Calu3 (cell line): Measurements from ENCODE around the gene ZSCAN20. TPM values are rescaled to one million over a fixed set of nuclear protein-coding genes. Genes with fewer than 3 reads are reported as not detected.

Experiments
- BruUV-seq: library from RNA; stranded (reverse); fragments of 400-500 nt; replicated peaks from 2 replicates; lab custom pipeline; 2021; lab: Mats Ljungman, UMichigan
- CTCF ChIA-PET: fragments of 300-600 bp; sonication (Branson Sonifier 250); formaldehyde crosslinking; loops from one replicate; lab custom pipeline; 2022; ENCODE audit warnings: antibody characterized with exemption; lab: Charles Lee
- DNase-seq: peaks from one replicate; pipeline ENCODE4 v3.0.0; 2022
- H3K27ac Mint-ChIP-seq: one replicate; pipeline ENCODE4 v1.8.0; 2022; ENCODE audit warnings: mixed read lengths; ENCODE audit not compliant: unreplicated experiment
- H3K27me3 Mint-ChIP-seq: one replicate; pipeline ENCODE4 v1.8.0; 2022; ENCODE audit warnings: mixed read lengths; ENCODE audit not compliant: unreplicated experiment
- H3K36me3 Mint-ChIP-seq: one replicate; pipeline ENCODE4 v1.8.0; 2022; ENCODE audit warnings: mild to moderate bottlenecking, moderate library complexity, mixed read lengths; ENCODE audit not compliant: insufficient read depth, unreplicated experiment
- H3K4me1 Mint-ChIP-seq: one replicate; pipeline ENCODE4 v1.8.0; 2022; ENCODE audit warnings: mild to moderate bottlenecking, low read depth, mixed read lengths; ENCODE audit not compliant: unreplicated experiment
- H3K4me3 Mint-ChIP-seq: one replicate; pipeline ENCODE4 v1.8.0; 2022; ENCODE audit warnings: mild to moderate bottlenecking, low read depth, moderate library complexity, mixed read lengths; ENCODE audit not compliant: unreplicated experiment
- H3K9me3 Mint-ChIP-seq: one replicate; pipeline ENCODE4 v1.8.0; 2022; ENCODE audit warnings: low read depth, mixed read lengths; ENCODE audit not compliant: unreplicated experiment
- CTCF ChIP-seq: fragments of 200-600 bp; IDR thresholded peaks from one replicate; pipeline ENCODE4 v1.8.0; 2022; ENCODE audit warnings: antibody characterized with exemption; ENCODE audit not compliant: unreplicated experiment
- intact Hi-C: fragments of 100-400 bp; cut with micrococcal nuclease; formaldehyde crosslinking; loops from one replicate; pipeline ENCODE4 v1.10.0; 2022; ENCODE audit not compliant: unreplicated experiment
- total RNA-seq: library from RNA; stranded (reverse); gene quantifications from 2 replicates; pipeline ENCODE4 v1.2.3, GENCODE V29; 2022

Gene ZSCAN20
- total RNA-seq, 1 experiment from 2014 or later, result 8.2 TPM

GRCh38 chr1:33442141-33442540 lies 30.3 kb upstream of the ZSCAN20 start:
- CTCF ChIA-PET, result no interaction called here
- Mint-ChIP-seq H3K4me1 (peaks cover 11% of the 10 kb centered on the region), H3K9me3 (peaks cover 3% of the 10 kb centered on the region), H3K27ac (no peak overlapping the region), H3K36me3 (no peaks in the 10 kb centered on the region), H3K4me3 (no peak overlapping the region), H3K27me3 (peaks cover 21% of the 10 kb centered on the region)
- intact Hi-C loops, result no loop called here
- no peak for TF ChIP-seq CTCF
- no TSS peak for BruUV-seq
- DNase-seq, result no peak

- peaks cover 11% of the 10 kb centered on the region for H3K4me1 Mint-ChIP-seq
- no peaks in the 10 kb centered on the region for H3K36me3 Mint-ChIP-seq
These were observed 29.3 kb upstream of the ZSCAN20 start for GRCh38 chr1:33443080-33443704.

GRCh38 chr1:33443705-33444180 lies 28.7 kb upstream of the ZSCAN20 start:
- Mint-ChIP-seq H3K27me3 (peaks cover 34% of the 10 kb centered on the region), H3K4me3 (no peak overlapping the region), H3K9me3 (peaks cover 3% of the 10 kb centered on the region), H3K4me1 (peaks cover 11% of the 10 kb centered on the region), H3K27ac (no peak overlapping the region), H3K36me3 (no peaks in the 10 kb centered on the region)
- no peak for TF ChIP-seq CTCF
- intact Hi-C loops, result no loop called here
- no TSS peak for BruUV-seq
- CTCF ChIA-PET, result no interaction called here
- no peak for DNase-seq

More at GRCh38 chr1:33443080-33443704, 29.3 kb upstream of the ZSCAN20 start:
- no TSS peak for BruUV-seq
- Mint-ChIP-seq H3K27me3 (peaks cover 29% of the 10 kb centered on the region), H3K9me3 (peaks cover 3% of the 10 kb centered on the region), H3K4me3 (no peak overlapping the region), H3K27ac (no peak overlapping the region)
- intact Hi-C loops, result no loop called here
- TF ChIP-seq CTCF, result no peak
- CTCF ChIA-PET, result no interaction called here
- DNase-seq, result no peak

GRCh38 chr1:33445108-33445507 lies 27.3 kb upstream of the ZSCAN20 start:
- Mint-ChIP-seq H3K27ac (no peak overlapping the region), H3K9me3 (peaks cover 3% of the 10 kb centered on the region), H3K4me1 (peaks cover 11% of the 10 kb centered on the region), H3K36me3 (no peaks in the 10 kb centered on the region), H3K27me3 (peaks cover 48% of the 10 kb centered on the region), H3K4me3 (no peak overlapping the region)
- intact Hi-C loops, result no loop called here
- no TSS peak for BruUV-seq
- no peak for TF ChIP-seq CTCF
- CTCF ChIA-PET, result no interaction called here
- DNase-seq, result no peak
